Measurements from ENCODE around the gene TIMM17A.

The TIMM17A gene

GRCh38 chr1:201964261-201964660, 9.0 kb downstream of the TIMM17A start:
- Mint-ChIP-seq H3K27me3 (ENCODE audit: low read depth) (no peaks in the 10 kb centered on the region), H3K4me1 (no peaks in the 10 kb centered on the region), H3K27ac (no peak overlapping the region), H3K4me3 (no peak overlapping the region), H3K36me3 (ENCODE audit: low read depth) (peaks cover 64% of the 10 kb centered on the region), H3K9me3 (no peaks in the 10 kb centered on the region)
- no peak for TF ChIP-seq CTCF (IDR thresholded peaks at IDR 0.05; ENCODE audit: unreplicated experiment in 3 of 3)

- Mint-ChIP-seq H3K36me3 (ENCODE audit: low read depth) (peaks cover 69% of the 10 kb centered on the region), H3K27ac (no peak overlapping the region), H3K27me3 (ENCODE audit: low read depth) (no peaks in the 10 kb centered on the region), H3K4me3 (no peak overlapping the region), H3K9me3 (no peaks in the 10 kb centered on the region), H3K4me1 (no peaks in the 10 kb centered on the region)
- no peak for TF ChIP-seq CTCF (IDR thresholded peaks at IDR 0.05; ENCODE audit: unreplicated experiment in 3 of 3)
Measured at GRCh38 chr1:201966171-201966570, 10.9 kb downstream of the TIMM17A start.

- H3K27me3 Mint-ChIP-seq (ENCODE audit: low read depth) = peaks cover 3% of the 10 kb centered on the region
- H3K27ac Mint-ChIP-seq = no peak overlapping the region
- no peaks in the 10 kb centered on the region for H3K9me3 Mint-ChIP-seq
- TF ChIP-seq CTCF (IDR thresholded peaks at IDR 0.05; ENCODE audit: unreplicated experiment in 3 of 3) = no peak
- no peaks in the 10 kb centered on the region for H3K4me1 Mint-ChIP-seq
- peaks cover 54% of the 10 kb centered on the region for H3K36me3 Mint-ChIP-seq (ENCODE audit: low read depth)
- no peak overlapping the region for H3K4me3 Mint-ChIP-seq
Measured at GRCh38 chr1:201968202-201968925, 13.1 kb downstream of the TIMM17A start.

- H3K27ac Mint-ChIP-seq = no peak overlapping the region
- no peaks in the 10 kb centered on the region for H3K4me1 Mint-ChIP-seq
- H3K9me3 Mint-ChIP-seq = no peaks in the 10 kb centered on the region
- peaks cover 39% of the 10 kb centered on the region for H3K36me3 Mint-ChIP-seq (ENCODE audit: low read depth)
- peaks cover 9% of the 10 kb centered on the region for H3K27me3 Mint-ChIP-seq (ENCODE audit: low read depth)
- no peak overlapping the region for H3K4me3 Mint-ChIP-seq
- TF ChIP-seq CTCF (IDR thresholded peaks at IDR 0.05; ENCODE audit: unreplicated experiment in 3 of 3) = no peak
Measured at GRCh38 chr1:201970334-201971159, 15.2 kb downstream of the TIMM17A start.

- no peaks in the 10 kb centered on the region for H3K27me3 Mint-ChIP-seq (ENCODE audit: low read depth)
- no peaks in the 10 kb centered on the region for H3K9me3 Mint-ChIP-seq
- H3K4me1 Mint-ChIP-seq = peaks cover 11% of the 10 kb centered on the region
Measured at GRCh38 chr1:201982082-201982622, 26.8 kb downstream of the TIMM17A start.

More at GRCh38 chr1:201982082-201982622, 26.8 kb downstream of the TIMM17A start:
- peak overlapping the region; percentile 93 to 98 (median 94) for H3K4me3 Mint-ChIP-seq
- TF ChIP-seq CTCF (IDR thresholded peaks at IDR 0.05; ENCODE audit: unreplicated experiment in 3 of 3) = no peak
- peaks cover 5% of the 10 kb centered on the region for H3K36me3 Mint-ChIP-seq (ENCODE audit: low read depth)
- peak overlapping the region; percentile 67 to 100 (median 99) for H3K27ac Mint-ChIP-seq

Data from nephron (organoid).